Measurements from ENCODE around the gene SLC13A3.

SLC13A3 gene

GRCh38 chr20:46641424-46641823 is 9.8 kb downstream of the SLC13A3 start:
- DNase-seq (ENCODE audit: low read depth) = no peak

GRCh38 chr20:46640536-46641311 is 10.5 kb downstream of the SLC13A3 start:
- no peak for DNase-seq (ENCODE audit: low read depth)
- no peak for TF ChIP-seq CTCF (IDR thresholded peaks at IDR 0.05; ENCODE audit: low read length, missing control alignments)
- H3K4me3 ChIP-seq (replicated peaks; ENCODE audit: low read depth, low read length) = no peak overlapping the region

More at GRCh38 chr20:46641424-46641823, 9.8 kb downstream of the SLC13A3 start:
- H3K4me3 ChIP-seq (replicated peaks; ENCODE audit: low read depth, low read length) = no peak overlapping the region
- no peak for TF ChIP-seq CTCF (IDR thresholded peaks at IDR 0.05; ENCODE audit: low read length, missing control alignments)

- H3K4me3 ChIP-seq (replicated peaks; ENCODE audit: low read depth, low read length) = no peak overlapping the region
- TF ChIP-seq CTCF (IDR thresholded peaks at IDR 0.05; ENCODE audit: low read length, missing control alignments) = no peak
- no peak for DNase-seq (ENCODE audit: low read depth)
Measured at GRCh38 chr20:46640044-46640443, 11.2 kb downstream of the SLC13A3 start.

GRCh38 chr20:46639587-46639986 is 11.7 kb downstream of the SLC13A3 start:
- no peak overlapping the region for H3K4me3 ChIP-seq (replicated peaks; ENCODE audit: low read depth, low read length)
- no peak for TF ChIP-seq CTCF (IDR thresholded peaks at IDR 0.05; ENCODE audit: low read length, missing control alignments)
- DNase-seq (ENCODE audit: low read depth) = no peak

- DNase-seq (ENCODE audit: low read depth) = no peak
- TF ChIP-seq CTCF (IDR thresholded peaks at IDR 0.05; ENCODE audit: low read length, missing control alignments) = no peak
- no peak overlapping the region for H3K4me3 ChIP-seq (replicated peaks; ENCODE audit: low read depth, low read length)
Measured at GRCh38 chr20:46638898-46639274, 12.4 kb downstream of the SLC13A3 start.

GRCh38 chr20:46638134-46638897 is 12.9 kb downstream of the SLC13A3 start:
- H3K4me3 ChIP-seq (replicated peaks; ENCODE audit: low read depth, low read length) = no peak overlapping the region
- DNase-seq (ENCODE audit: low read depth) = no peak
- no peak for TF ChIP-seq CTCF (IDR thresholded peaks at IDR 0.05; ENCODE audit: low read length, missing control alignments)

Measured in fibroblast of pulmonary artery (primary cell).